CD4-positive, alpha-beta T cell treated with Interferon alpha-2 for 1 hour (primary cell): ENCODE results near the gene TMEM204.
A peak's percentile ranks its signal among the peaks of the same experiment; 100 is the strongest.
"Not testable (repeated sequence)": the region's sequence is repeated elsewhere in the genome, so short reads cannot be mapped to it uniquely, and the experiment has no call there.

Experiments
- DNase-seq, 2 donors: peaks; one replicate each; pipeline ENCODE4 v3.0.0-alpha.2; 2020 to 2022

The TMEM204 gene

GRCh38 chr16:1561266-1561665 is 27.8 kb downstream of the TMEM204 start:
- DNase-seq = no peak

GRCh38 chr16:1561836-1562235 is 28.4 kb downstream of the TMEM204 start:
- DNase-seq = no peak

DNA sequence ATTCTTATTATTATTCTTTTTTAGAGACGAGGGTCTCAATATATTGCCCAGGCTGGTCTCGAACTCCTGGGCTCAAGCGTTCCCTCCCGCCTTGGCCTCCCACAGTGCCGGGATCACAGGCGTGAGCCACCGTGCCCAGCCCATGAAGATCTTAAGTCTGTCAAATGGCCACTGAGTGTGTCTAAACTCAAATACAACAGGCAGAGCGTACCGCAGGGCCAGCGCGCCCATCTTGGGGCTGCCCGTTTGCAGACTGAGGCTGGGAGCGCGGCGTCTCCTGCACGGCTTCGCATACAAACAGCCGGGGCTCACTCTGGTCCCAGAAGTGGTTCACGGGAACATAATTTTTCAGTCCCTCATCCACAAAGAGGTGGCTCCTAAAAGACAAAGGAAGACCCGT is 30.3 kb downstream of the TMEM204 start:
- no peak for DNase-seq

DNA sequence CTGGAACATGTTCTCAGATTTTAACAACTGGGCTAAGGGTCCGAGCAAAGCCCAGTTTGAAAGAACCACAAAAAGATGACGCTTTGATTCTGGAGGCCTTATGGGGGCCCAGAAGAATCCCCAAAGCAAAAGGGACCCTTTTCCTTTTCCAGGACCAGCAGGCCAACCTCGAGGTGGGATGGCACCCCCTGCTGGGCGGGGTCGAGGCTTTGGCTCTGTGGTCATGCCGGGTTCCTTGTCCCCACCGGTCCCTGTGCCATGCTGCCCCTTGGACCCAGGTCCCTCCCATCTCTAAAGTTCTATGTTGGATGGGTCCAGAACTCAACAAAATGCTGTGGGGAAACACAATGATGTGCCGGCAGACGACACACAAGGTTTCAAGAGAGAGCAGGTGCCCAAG is 30.9 kb downstream of the TMEM204 start:
- peak; percentile 7 to 12 for DNase-seq

- no peak for DNase-seq
These were observed 31.8 kb downstream of the TMEM204 start for GRCh38 chr16:1565083-1565805.

- no peak for DNase-seq
These were observed 34.5 kb downstream of the TMEM204 start for GRCh38 chr16:1567988-1568387.

GRCh38 chr16:1571012-1571671 is 37.7 kb downstream of the TMEM204 start:
- no peak for DNase-seq

DNA sequence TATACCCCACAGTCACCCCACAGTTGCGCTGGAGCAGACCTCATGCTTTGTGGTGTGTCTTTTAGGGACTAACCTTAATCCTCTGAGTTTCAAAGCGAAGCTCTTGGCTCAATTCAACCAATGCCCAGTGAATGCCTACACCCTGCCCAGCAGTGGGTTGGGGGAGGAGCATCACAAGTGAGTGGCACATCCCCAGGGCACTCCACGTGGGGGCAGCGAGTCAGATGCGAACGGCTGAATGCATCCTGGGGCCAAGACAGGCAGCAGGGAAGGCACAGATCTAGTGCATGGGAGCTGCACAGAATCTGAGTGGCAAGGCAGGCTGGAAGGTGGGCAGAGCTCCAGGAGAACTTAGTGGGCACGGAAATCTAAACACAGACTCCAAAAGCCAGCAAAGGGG is 39.2 kb downstream of the TMEM204 start:
- DNase-seq = no peak

DNA sequence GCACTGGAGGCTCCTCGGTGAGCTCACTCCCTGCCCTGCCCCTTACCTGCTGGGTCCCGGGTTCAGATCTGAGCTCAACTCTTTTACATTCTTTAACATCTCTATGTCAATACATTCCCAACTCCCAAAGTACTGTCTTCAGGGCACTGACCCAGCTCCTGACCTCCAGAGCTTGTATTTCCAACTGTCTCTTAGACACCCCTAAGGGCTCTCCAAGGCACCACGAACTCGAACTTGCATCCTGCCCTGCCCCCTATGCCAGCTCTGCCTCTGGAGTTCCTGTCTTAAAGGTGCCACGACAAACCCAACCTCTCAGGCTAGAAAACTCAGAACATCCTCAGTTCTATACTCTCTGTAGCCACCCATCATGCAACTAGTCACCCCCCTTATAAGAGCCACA is 39.8 kb downstream of the TMEM204 start:
- DNase-seq = no peak

DNA sequence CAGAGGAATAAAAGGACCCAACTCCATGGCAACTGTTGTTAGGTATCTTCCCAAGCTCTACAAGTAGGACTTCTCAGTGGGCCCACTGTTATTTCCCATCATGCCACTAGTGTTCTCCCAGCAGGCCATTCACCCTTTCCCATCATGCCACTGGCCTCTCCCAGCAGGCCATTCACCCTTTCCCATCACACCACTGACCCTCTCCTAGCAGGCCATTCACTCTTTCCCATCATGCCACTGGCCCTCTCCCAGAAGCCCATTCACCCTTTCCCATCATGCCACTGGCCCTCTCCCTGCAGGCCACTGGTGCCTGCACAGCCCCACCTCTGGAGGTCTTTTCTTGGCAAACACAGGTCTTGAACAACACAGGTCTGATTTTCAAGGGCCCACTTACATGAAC is 42.1 kb downstream of the TMEM204 start:
- DNase-seq = no peak

DNA sequence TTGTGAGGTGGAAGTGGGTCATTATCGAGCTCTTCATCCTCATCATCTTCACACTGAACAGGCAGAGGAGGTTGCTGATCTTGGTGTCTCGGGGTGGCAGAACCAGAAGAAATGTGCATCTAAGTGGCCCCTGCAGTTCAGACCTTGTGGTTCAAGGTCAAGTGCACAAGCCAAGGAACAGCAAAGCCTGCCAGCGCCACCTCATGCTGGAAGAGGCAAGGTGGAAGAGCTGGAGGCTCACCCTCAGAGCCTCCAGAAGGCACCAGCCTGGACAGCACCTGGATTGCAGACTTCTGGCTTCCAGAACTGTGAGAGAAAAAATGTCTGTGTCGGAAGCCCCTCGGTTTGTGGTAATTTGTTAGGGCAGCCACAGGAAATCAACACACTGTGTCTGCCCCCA is 45.7 kb downstream of the TMEM204 start:
- peak in 1 of 2 donors; percentile 30 for DNase-seq

- DNase-seq = no peak
These were observed 46.8 kb downstream of the TMEM204 start for GRCh38 chr16:1580256-1580655.

DNA sequence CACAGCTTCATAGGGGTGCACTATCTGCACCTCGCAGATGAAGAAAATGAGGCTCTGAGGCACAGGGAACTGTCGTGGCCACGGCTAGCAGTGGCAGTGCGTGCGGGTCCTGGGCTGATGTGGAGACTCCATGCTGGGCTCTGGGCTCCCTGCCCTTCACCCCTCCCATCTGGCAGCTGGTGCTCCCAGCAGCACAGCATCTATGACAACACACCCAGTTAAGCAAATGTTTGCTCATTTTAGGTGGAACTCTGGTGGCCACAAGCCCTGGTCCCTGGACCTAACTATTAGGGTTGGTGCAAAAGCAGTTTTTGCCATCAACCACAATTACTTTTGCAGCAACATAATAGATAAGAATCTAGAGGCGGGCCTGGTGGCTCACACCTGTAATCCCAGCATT is 47.5 kb downstream of the TMEM204 start:
- no peak for DNase-seq

- DNase-seq = no peak
These were observed 48.3 kb downstream of the TMEM204 start for GRCh38 chr16:1581804-1582203.

- DNase-seq = no peak
These were observed 49.7 kb downstream of the TMEM204 start for GRCh38 chr16:1583180-1583579.

GRCh38 chr16:1584926-1585484 is 51.5 kb downstream of the TMEM204 start:
- DNase-seq = no peak

DNA sequence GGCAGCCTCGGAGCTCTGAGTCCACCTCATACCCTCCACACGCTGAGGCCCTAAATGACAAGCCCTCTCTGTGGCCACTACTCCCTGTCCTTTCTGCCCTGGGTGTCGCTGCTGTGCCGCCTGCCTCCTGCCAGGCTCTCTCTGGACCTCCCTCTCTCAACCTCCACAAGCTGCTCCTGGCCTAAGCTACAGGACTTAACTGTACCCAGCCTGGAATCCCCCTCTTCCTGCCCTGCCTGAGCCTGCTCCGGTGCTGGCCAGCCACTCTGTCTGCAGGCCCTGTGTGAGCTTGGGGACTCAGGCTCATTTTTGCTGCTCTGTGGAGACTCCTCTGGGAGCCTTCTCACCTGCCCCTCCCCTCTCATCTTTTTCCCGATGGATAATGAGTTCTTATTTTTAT is 56.9 kb downstream of the TMEM204 start:
- no peak for DNase-seq

- DNase-seq = no peak
These were observed 57.7 kb downstream of the TMEM204 start for GRCh38 chr16:1590930-1591705.

DNA sequence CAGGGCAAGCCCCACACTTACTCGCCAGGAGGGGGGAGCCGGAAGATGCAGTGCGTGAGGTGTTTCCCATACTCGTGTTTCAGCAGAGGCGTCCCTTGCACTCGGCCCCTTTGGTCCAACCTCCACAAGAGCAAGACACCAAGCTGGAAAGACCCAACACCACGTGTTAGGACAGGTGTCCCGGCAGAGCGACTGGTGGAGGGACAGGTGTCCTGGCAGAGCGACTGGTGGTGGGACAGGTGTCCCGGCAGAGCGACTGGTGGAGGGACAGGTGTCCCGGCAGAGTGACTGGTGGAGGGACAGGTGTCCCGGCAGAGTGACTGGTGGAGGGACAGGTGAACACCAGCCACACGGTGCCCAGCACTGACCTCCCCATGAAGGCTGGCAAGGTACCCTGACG is 59.0 kb downstream of the TMEM204 start:
- DNase-seq = no peak

GRCh38 chr16:1595511-1595910 is 62.0 kb downstream of the TMEM204 start:
- DNase-seq = not testable (repeated sequence)

DNA sequence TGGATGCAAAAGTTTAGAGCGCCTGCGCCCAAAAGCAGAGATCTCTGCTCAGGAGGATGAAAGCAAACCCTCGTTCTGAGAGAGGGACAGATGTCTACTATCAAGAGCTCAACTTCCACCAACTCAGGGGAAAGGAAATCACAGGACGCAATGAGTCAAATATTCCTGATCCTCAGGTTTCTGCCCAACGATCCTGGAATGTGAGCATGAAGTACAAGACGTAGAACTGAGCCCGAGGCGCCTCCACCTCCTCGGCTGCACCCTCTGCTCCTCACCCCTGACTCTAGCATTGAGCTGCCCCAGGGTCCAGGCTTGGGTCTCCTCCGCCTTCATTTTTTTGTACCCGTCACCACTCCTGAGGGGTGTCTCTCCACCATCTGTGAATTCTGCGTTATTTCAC is 63.0 kb downstream of the TMEM204 start:
- DNase-seq = no peak

DNA sequence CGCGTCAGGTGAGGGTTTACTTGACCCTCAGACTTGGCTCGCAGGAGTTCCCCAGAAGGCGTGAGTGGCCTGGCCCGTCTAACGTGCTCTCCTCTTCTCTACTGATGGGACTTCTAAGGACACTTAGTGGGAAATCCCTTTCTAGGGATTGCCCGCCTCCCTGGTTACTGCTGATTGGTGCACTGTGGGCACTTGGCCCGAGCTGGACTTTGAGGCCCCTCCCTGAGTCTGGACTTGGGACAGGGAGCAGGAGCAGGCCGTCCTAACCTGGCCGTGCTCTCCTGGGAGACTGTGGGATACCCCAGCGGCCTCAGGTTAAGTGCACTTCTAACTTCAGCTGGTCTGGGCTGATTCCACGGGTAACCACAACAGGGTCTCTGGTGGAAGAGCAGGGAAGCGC is 63.7 kb downstream of the TMEM204 start:
- no peak for DNase-seq

DNA sequence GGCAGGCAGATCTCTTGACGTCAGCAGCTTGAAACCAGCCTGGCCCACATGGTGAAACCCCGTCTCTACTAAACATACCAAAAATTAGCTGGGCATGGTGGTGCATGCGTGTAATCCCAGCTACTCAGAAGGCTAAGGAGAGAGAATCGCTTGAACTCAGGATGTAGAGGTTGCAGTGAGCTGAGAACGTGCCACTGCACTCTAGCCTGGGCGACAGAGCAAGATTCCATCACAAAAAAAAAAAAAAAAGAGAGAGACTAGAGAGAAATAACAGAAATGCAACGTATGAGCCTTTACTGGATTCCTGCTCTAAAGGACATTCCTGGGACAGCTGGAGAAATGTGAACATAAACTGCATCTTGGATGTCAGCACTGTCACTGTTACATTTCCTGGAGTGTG is 67.6 kb downstream of the TMEM204 start:
- DNase-seq = no peak

- DNase-seq = no peak
These were observed 68.0 kb downstream of the TMEM204 start for GRCh38 chr16:1601489-1601888.
